A549 (cell line): Measurements from ENCODE around the gene GAL3ST2. TPM values are rescaled to one million over a fixed set of nuclear protein-coding genes. Genes with fewer than 3 reads are reported as not detected.

Experiments used
- ATAC-seq, 2 experiments: fragments of 200-7000 bp in 1 of 2; fragments of >200 bp in 1 of 2; cut with Nextera tagmentation in 1 of 2; cut with Tn5 transposase in 1 of 2; 3 replicates each; pipeline versions ENCODE4 v1.8.0 to v1.9.1; 2018 to 2020; ENCODE audit warnings: mild to moderate bottlenecking in 1 of 2, moderate library complexity in 1 of 2
- CTCF ChIA-PET: fragments of 300-600 bp; sonication (Branson Sonifier 250); formaldehyde crosslinking; extraction: SDS; loops from one replicate; lab custom pipeline; 2021; ENCODE audit warnings: antibody characterized with exemption, inconsistent platforms; lab: Yijun Ruan, JAX
- POLR2A ChIA-PET: fragments of 350-600 bp; formaldehyde crosslinking; extraction: SDS; loops from one replicate; lab custom pipeline; 2021; ENCODE audit warnings: antibody characterized with exemption, inconsistent platforms; lab: Yijun Ruan, JAX
- DNase-seq, 2 experiments: peaks; one replicate each; pipeline versions ENCODE4 v3.0.0 to v3.0.0-alpha.2; 2011 to 2016; ENCODE audit warnings: low read depth in 1 of 2, low spot score in 1 of 2
- FAIRE-seq: peaks from 2 replicates; lab custom pipeline; 2011; peaks lifted over from hg19 to GRCh38; lab: Jason Lieb, UNC
- H3K27ac ChIP-seq, 2 experiments: fragments of >200 bp; sonication (Bioruptor Twin); formaldehyde crosslinking; 3 replicates each; pipeline ENCODE4 v1.5.1; 2016 to 2017
- H3K4me1 ChIP-seq: fragments of >200 bp; sonication (Bioruptor Twin); formaldehyde crosslinking; 3 replicates; pipeline ENCODE4 v1.6.1; 2016
- H3K4me2 ChIP-seq: fragments of >200 bp; sonication (Bioruptor Twin); formaldehyde crosslinking; 3 replicates; pipeline ENCODE4 v1.6.1; 2016
- H3K4me3 ChIP-seq: fragments of >200 bp; sonication (Bioruptor Twin); formaldehyde crosslinking; 3 replicates; pipeline ENCODE4 v1.5.1; 2016
- H3K9me3 ChIP-seq: fragments of >200 bp; sonication (Bioruptor Twin); formaldehyde crosslinking; 3 replicates; pipeline ENCODE4 v1.6.1; 2016
- CBX2 ChIP-seq: fragments of 200-600 bp; sonication (generic); IDR thresholded peaks from 2 replicates; pipeline ENCODE4 v1.6.1; 2016; ENCODE audit warnings: low read depth, mild to moderate bottlenecking, borderline replicate concordance
- CEBPB ChIP-seq, 2 experiments: fragments of >200 bp in 1 of 2; sonication (Bioruptor Twin) in 1 of 2; formaldehyde crosslinking in 1 of 2; IDR thresholded peaks; 2 replicates each; pipeline ENCODE4 v1.6.1; 2012 to 2016
- EHF ChIP-seq: fragments of 250-450 bp; sonication (Bioruptor Pico); IDR thresholded peaks from 2 replicates; pipeline ENCODE4 v1.5.0; 2020; ENCODE audit warnings: mild to moderate bottlenecking
- ELK1 ChIP-seq: fragments of 150-350 bp; IDR thresholded peaks from 2 replicates; pipeline ENCODE4 v1.6.1; 2014; ENCODE audit warnings: low read depth, mild to moderate bottlenecking, low read length
- EP300 ChIP-seq, 2 experiments: fragments of >200 bp; sonication (Bioruptor Twin); formaldehyde crosslinking; IDR thresholded peaks; 2 replicates in 1 of 2; 3 replicates in 1 of 2; pipeline ENCODE4 v1.6.1; 2016 to 2017
- HES2 ChIP-seq: fragments of >200 bp; sonication (Bioruptor Twin); formaldehyde crosslinking; IDR thresholded peaks from 2 replicates; pipeline ENCODE4 v1.6.1; 2016
- HEYL ChIP-seq: fragments of 250-450 bp; sonication (Bioruptor Pico); IDR thresholded peaks from 2 replicates; pipeline ENCODE4 v1.8.0; 2021; ENCODE audit warnings: mild to moderate bottlenecking, moderate library complexity
- HOXA7 ChIP-seq: fragments of 250-450 bp; sonication (Bioruptor Pico); IDR thresholded peaks from 2 replicates; pipeline ENCODE4 v1.5.0; 2020; ENCODE audit warnings: mild to moderate bottlenecking, moderate library complexity
- HOXB5 ChIP-seq: fragments of 250-450 bp; sonication (Bioruptor Pico); IDR thresholded peaks from 2 replicates; pipeline ENCODE4 v1.5.0; 2020; ENCODE audit warnings: mild to moderate bottlenecking, moderate library complexity
- JUN ChIP-seq, 2 experiments: fragments of >200 bp; sonication (Bioruptor Twin); formaldehyde crosslinking; IDR thresholded peaks; 2 replicates in 1 of 2; 3 replicates in 1 of 2; pipeline ENCODE4 v1.6.1; 2016 to 2017
- KDM5A ChIP-seq: fragments of 200-600 bp; sonication (generic); IDR thresholded peaks from 2 replicates; pipeline ENCODE4 v1.6.1; 2016; ENCODE audit warnings: antibody characterized with exemption, mild to moderate bottlenecking
- MAFK ChIP-seq: fragments of 450-650 bp; IDR thresholded peaks from 2 replicates; pipeline ENCODE4 v1.6.1; 2014; ENCODE audit not compliant: partially characterized antibody
- MYC ChIP-seq: IDR thresholded peaks from 2 replicates; pipeline ENCODE4 v1.6.1; 2012; ENCODE audit warnings: mild to moderate bottlenecking, inconsistent platforms, low read length, improper control_type of control experiment, borderline replicate concordance
- NPAS2 ChIP-seq: fragments of 250-450 bp; sonication (Bioruptor Pico); IDR thresholded peaks from 2 replicates; pipeline ENCODE4 v1.8.0; 2022; ENCODE audit warnings: mild to moderate bottlenecking, moderate library complexity, borderline replicate concordance
- PBX3 ChIP-seq: IDR thresholded peaks from 2 replicates; pipeline ENCODE4 v1.6.1; 2012
- POLR2A ChIP-seq: IDR thresholded peaks from 2 replicates; pipeline ENCODE4 v1.6.1; 2012; ENCODE audit warnings: mild to moderate bottlenecking, low read length
- RAD21 ChIP-seq, 2 experiments: fragments of >200 bp in 1 of 2; sonication (Bioruptor Twin) in 1 of 2; formaldehyde crosslinking in 1 of 2; IDR thresholded peaks in 1 of 2; conservative IDR thresholded peaks in 1 of 2; 2 replicates in 1 of 2; 3 replicates in 1 of 2; pipeline ENCODE4 v1.6.1; 2012 to 2018; ENCODE audit warnings: inconsistent platforms in 1 of 2
- RNF2 ChIP-seq: fragments of 200-600 bp; sonication (generic); IDR thresholded peaks from 2 replicates; pipeline ENCODE4 v1.6.1; 2016; ENCODE audit warnings: low read depth, mild to moderate bottlenecking, antibody characterized with exemption, moderate library complexity, borderline replicate concordance
- SMC3 ChIP-seq: fragments of >200 bp; sonication (Bioruptor Twin); formaldehyde crosslinking; IDR thresholded peaks from 3 replicates; pipeline ENCODE4 v1.6.1; 2018; ENCODE audit warnings: inconsistent platforms
- TFCP2L1 ChIP-seq: fragments of 250-450 bp; sonication (Bioruptor Pico); IDR thresholded peaks from 2 replicates; pipeline ENCODE4 v1.5.0; 2021; ENCODE audit warnings: mild to moderate bottlenecking
- ZFP36 ChIP-seq: fragments of 450-650 bp; IDR thresholded peaks from 2 replicates; pipeline ENCODE4 v1.6.1; 2014; ENCODE audit warnings: borderline replicate concordance; ENCODE audit not compliant: partially characterized antibody
- ZSCAN20 ChIP-seq: fragments of 250-450 bp; sonication (Bioruptor Pico); IDR thresholded peaks from 2 replicates; pipeline ENCODE4 v1.8.0; 2022; ENCODE audit warnings: mild to moderate bottlenecking, moderate library complexity
- WGBS: methylation state at CpG from one replicate; pipeline ENCODE4 v1.1.6; 2017; ENCODE audit errors: missing lambda C conversion rate; 5-methylcytosine and 5-hydroxymethylcytosine counted together
- polyA plus RNA-seq, 4 experiments: library from polyadenylated mRNA; depleted of rRNA in 3 of 4; stranded (reverse); fragments of >200 nt; fragmentation: RNase III in 1 of 4; extraction: RNeasy Plus Mini Kit Qiagen cat#74134 plus additional on column Dnase treatment in 1 of 4; gene quantifications; 2 replicates in 3 of 4; 3 replicates in 1 of 4; pipeline ENCODE4 v1.2.3, GENCODE V29; 2011 to 2017
- TF ChIP-seq, protein P1 (sequence below): fragments of 250-450 bp; sonication (Bioruptor Pico); IDR thresholded peaks from 2 replicates; pipeline ENCODE4 v1.5.0; 2021; ENCODE audit warnings: mild to moderate bottlenecking, moderate library complexity, borderline replicate concordance
- TF ChIP-seq, protein P2 (sequence below): fragments of 200-600 bp; sonication (generic); IDR thresholded peaks from 2 replicates; pipeline ENCODE4 v1.6.1; 2016; ENCODE audit warnings: antibody characterized with exemption, mild to moderate bottlenecking, moderate library complexity
- TF ChIP-seq, protein P3 (sequence below): fragments of 250-450 bp; sonication (Bioruptor Pico); IDR thresholded peaks from 2 replicates; pipeline ENCODE4 v1.5.0; 2020; ENCODE audit warnings: low read depth, mild to moderate bottlenecking, moderate library complexity
- TF ChIP-seq, protein P4 (sequence below): fragments of 450-650 bp; IDR thresholded peaks from 2 replicates; pipeline ENCODE4 v1.6.1; 2014; ENCODE audit warnings: antibody characterized with exemption

The GAL3ST2 gene
- polyA plus RNA-seq, 2 of the 4 experiments (the other 2 are of a cell fraction), result 0.61 TPM; not detected in 1

DNA sequence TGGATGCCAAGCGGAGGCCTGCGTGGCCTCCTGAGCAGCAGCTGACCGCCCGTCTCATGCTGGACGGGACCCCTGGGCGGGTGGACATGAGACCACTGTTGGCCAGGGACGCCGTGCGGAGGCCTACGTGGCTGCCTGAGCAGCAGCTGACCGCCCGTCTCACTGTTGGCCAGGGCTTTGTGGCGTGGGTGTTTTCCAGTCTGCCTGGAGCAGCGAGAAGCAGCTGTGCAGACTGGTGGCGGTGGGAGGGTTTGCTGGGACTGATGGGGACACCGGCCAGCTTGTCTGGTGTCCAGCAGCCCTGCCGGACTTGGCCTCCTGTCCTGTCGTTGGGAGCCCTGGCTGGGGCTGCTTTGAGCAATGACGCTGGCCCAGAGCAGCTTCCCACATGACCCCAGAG is 48.0 kb upstream of the GAL3ST2 start:
- DNase-seq (no peak), ATAC-seq (0 out of 6 replicates have a peak, but pooled peaks of 1 of the 2 experiments have one; percentile 5), FAIRE-seq (no peak)
- CTCF ChIA-PET, result interaction anchor here (0.7 to 3.2 kb wide), 2 partner anchors 25 to 150 kb away, joined by 3 to 9 read pairs; no protein-coding TSS in a partner anchor
- no peaks in the 10 kb centered on the region for H3K9me3 ChIP-seq
- no peak for TF ChIP-seq NPAS2 (CRISPR knock-in tag)
- TF ChIP-seq CEBPB (IDR thresholded peaks at IDR 0.05), result no peak
- no peak for TF ChIP-seq KDM5A
- TF ChIP-seq SMC3, result no peak
- no peak for TF ChIP-seq HOXB5
- no peak for TF ChIP-seq PBX3
- TF ChIP-seq JUN (IDR thresholded peaks at IDR 0.05), result no peak
- no peak for TF ChIP-seq EHF (CRISPR knock-in tag)
- TF ChIP-seq EP300 (IDR thresholded peaks at IDR 0.05), result no peak
- TF ChIP-seq CBX2, result no peak
- no peak for TF ChIP-seq RNF2
- TF ChIP-seq MAFK, result no peak
- TF ChIP-seq, protein P1, sequence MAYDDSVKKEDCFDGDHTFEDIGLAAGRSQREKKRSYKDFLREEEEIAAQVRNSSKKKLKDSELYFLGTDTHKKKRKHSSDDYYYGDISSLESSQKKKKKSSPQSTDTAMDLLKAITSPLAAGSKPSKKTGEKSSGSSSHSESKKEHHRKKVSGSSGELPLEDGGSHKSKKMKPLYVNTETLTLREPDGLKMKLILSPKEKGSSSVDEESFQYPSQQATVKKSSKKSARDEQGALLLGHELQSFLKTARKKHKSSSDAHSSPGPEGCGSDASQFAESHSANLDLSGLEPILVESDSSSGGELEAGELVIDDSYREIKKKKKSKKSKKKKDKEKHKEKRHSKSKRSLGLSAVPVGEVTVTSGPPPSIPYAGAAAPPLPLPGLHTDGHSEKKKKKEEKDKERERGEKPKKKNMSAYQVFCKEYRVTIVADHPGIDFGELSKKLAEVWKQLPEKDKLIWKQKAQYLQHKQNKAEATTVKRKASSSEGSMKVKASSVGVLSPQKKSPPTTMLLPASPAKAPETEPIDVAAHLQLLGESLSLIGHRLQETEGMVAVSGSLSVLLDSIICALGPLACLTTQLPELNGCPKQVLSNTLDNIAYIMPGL (CRISPR knock-in tag), result no peak
- no peak for TF ChIP-seq RAD21 (conservative IDR thresholded peaks at IDR 0.05 in 1 of 2, IDR thresholded peaks at IDR 0.05 in 1 of 2)
- TF ChIP-seq ELK1, result no peak
- H3K27ac ChIP-seq, result no peak overlapping the region
- no peak overlapping the region for H3K4me3 ChIP-seq
- WGBS, result 85% methylated on average over 11 of the region's 19 CpGs
- H3K4me2 ChIP-seq, result no peak overlapping the region
- no peaks in the 10 kb centered on the region for H3K4me1 ChIP-seq
- POLR2A ChIA-PET, result no interaction called here

DNA sequence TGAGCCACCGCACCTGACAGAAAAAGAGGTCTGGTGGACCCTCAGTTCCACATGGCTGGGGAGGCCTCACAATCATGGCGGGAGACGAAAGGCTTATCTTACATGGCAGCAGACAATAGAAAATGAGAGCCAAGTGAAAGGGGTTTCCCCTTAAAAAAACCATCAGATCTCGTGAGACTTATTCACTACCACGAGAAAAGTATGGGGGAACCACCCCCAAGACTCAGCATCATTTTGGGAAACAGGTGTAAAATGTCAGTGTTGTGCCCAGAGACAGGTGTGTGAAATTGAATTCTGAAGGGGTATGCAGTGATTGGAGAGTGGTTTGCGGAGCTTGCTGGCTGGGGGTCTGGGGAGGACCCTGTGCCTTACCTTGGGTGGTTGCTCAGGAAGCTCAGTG is 46.8 kb upstream of the GAL3ST2 start:
- CTCF ChIA-PET, result interaction anchor here (0.9 to 3.2 kb wide), 3 partner anchors 8 to 149 kb away, joined by 3 to 9 read pairs (median 7); partner anchors contain the start of gene ING5
- POLR2A ChIA-PET, result no interaction called here
- no peak for ATAC-seq
- TF ChIP-seq, protein P2, sequence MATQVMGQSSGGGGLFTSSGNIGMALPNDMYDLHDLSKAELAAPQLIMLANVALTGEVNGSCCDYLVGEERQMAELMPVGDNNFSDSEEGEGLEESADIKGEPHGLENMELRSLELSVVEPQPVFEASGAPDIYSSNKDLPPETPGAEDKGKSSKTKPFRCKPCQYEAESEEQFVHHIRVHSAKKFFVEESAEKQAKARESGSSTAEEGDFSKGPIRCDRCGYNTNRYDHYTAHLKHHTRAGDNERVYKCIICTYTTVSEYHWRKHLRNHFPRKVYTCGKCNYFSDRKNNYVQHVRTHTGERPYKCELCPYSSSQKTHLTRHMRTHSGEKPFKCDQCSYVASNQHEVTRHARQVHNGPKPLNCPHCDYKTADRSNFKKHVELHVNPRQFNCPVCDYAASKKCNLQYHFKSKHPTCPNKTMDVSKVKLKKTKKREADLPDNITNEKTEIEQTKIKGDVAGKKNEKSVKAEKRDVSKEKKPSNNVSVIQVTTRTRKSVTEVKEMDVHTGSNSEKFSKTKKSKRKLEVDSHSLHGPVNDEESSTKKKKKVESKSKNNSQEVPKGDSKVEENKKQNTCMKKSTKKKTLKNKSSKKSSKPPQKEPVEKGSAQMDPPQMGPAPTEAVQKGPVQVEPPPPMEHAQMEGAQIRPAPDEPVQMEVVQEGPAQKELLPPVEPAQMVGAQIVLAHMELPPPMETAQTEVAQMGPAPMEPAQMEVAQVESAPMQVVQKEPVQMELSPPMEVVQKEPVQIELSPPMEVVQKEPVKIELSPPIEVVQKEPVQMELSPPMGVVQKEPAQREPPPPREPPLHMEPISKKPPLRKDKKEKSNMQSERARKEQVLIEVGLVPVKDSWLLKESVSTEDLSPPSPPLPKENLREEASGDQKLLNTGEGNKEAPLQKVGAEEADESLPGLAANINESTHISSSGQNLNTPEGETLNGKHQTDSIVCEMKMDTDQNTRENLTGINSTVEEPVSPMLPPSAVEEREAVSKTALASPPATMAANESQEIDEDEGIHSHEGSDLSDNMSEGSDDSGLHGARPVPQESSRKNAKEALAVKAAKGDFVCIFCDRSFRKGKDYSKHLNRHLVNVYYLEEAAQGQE, result no peak
- TF ChIP-seq ZFP36, result no peak
- no peak for TF ChIP-seq MYC
- TF ChIP-seq HES2, result no peak
- TF ChIP-seq HOXA7 (CRISPR knock-in tag), result no peak
- TF ChIP-seq, protein P3, sequence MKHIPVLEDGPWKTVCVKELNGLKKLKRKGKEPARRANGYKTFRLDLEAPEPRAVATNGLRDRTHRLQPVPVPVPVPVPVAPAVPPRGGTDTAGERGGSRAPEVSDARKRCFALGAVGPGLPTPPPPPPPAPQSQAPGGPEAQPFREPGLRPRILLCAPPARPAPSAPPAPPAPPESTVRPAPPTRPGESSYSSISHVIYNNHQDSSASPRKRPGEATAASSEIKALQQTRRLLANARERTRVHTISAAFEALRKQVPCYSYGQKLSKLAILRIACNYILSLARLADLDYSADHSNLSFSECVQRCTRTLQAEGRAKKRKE, result no peak
- no peak for TF ChIP-seq HEYL (CRISPR knock-in tag)
- TF ChIP-seq, protein P4, sequence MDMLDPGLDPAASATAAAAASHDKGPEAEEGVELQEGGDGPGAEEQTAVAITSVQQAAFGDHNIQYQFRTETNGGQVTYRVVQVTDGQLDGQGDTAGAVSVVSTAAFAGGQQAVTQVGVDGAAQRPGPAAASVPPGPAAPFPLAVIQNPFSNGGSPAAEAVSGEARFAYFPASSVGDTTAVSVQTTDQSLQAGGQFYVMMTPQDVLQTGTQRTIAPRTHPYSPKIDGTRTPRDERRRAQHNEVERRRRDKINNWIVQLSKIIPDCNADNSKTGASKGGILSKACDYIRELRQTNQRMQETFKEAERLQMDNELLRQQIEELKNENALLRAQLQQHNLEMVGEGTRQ, result no peak
- no peak for TF ChIP-seq ZSCAN20
- no peak for TF ChIP-seq RAD21 (conservative IDR thresholded peaks at IDR 0.05 in 1 of 2, IDR thresholded peaks at IDR 0.05 in 1 of 2)
- no peak for TF ChIP-seq TFCP2L1 (CRISPR knock-in tag)
- no peak for TF ChIP-seq ELK1
- no peak for TF ChIP-seq POLR2A

More for the DNA sequence above, 46.8 kb upstream of the GAL3ST2 start:
- H3K27ac ChIP-seq, result no peak overlapping the region
- H3K9me3 ChIP-seq, result no peaks in the 10 kb centered on the region
- H3K4me1 ChIP-seq, result no peaks in the 10 kb centered on the region
- no peak for FAIRE-seq
- DNase-seq, result no peak
- H3K4me2 ChIP-seq, result no peak overlapping the region
- 89% methylated on average over 6 of the region's 6 CpGs for WGBS
- H3K4me3 ChIP-seq, result no peak overlapping the region
